Measurements from ENCODE around the gene TSPAN18. TPM values are rescaled to one million over a fixed set of nuclear protein-coding genes. Genes with fewer than 3 reads are reported as not detected.

Gene TSPAN18
- total RNA-seq, 1 donor from 2014 or later: 12.8 TPM

- Histone ChIP-seq H3K27me3 (no peaks in the 10 kb centered on the region), H3K9me3 (no peaks in the 10 kb centered on the region), H3K4me3 (no peak overlapping the region), H3K36me3 (no peaks in the 10 kb centered on the region), H3K27ac (no peak overlapping the region), H3K4me1 (no peaks in the 10 kb centered on the region)
- intact Hi-C loops (cut with DNase I): no loop called here
- TF ChIP-seq POLR2AphosphoS5 (IDR thresholded peaks at IDR 0.05; ENCODE audit: insufficient read depth in 1 of 2, low read depth in 1 of 2) (no peak), POLR2A (IDR thresholded peaks at IDR 0.05) (no peak), CTCF (IDR thresholded peaks at IDR 0.05) (no peak)
- no peak for DNase-seq (ENCODE audit: extremely low spot score in 2 of 2)
Measured at GRCh38 chr11:44840085-44840478, 113.3 kb downstream of the TSPAN18 start.

- TF ChIP-seq CTCF (IDR thresholded peaks at IDR 0.05): no peak
- TF ChIP-seq POLR2AphosphoS5 (IDR thresholded peaks at IDR 0.05; ENCODE audit: insufficient read depth in 1 of 2, low read depth in 1 of 2): no peak
- Histone ChIP-seq H3K4me3 (no peak overlapping the region), H3K27me3 (no peaks in the 10 kb centered on the region), H3K4me1 (no peaks in the 10 kb centered on the region), H3K9me3 (no peaks in the 10 kb centered on the region), H3K36me3 (no peaks in the 10 kb centered on the region), H3K27ac (no peak overlapping the region)
- DNase-seq (ENCODE audit: extremely low spot score in 2 of 2): no peak
- intact Hi-C loops (cut with DNase I): no loop called here
Measured at GRCh38 chr11:44840521-44841251, 113.9 kb downstream of the TSPAN18 start.

GRCh38 chr11:44842220-44842619 is 115.5 kb downstream of the TSPAN18 start:
- H3K4me1 ChIP-seq: no peaks in the 10 kb centered on the region
- no peak for DNase-seq (ENCODE audit: extremely low spot score in 2 of 2)
- H3K4me3 ChIP-seq: no peak overlapping the region
- no peak overlapping the region for H3K27ac ChIP-seq
- TF ChIP-seq CTCF (IDR thresholded peaks at IDR 0.05) (no peak), POLR2A (IDR thresholded peaks at IDR 0.05) (no peak), POLR2AphosphoS5 (IDR thresholded peaks at IDR 0.05; ENCODE audit: insufficient read depth in 1 of 2, low read depth in 1 of 2) (no peak)
- H3K9me3 ChIP-seq: peaks cover 3% of the 10 kb centered on the region
- no peaks in the 10 kb centered on the region for H3K27me3 ChIP-seq
- intact Hi-C loops (cut with DNase I): no loop called here
- no peaks in the 10 kb centered on the region for H3K36me3 ChIP-seq

GRCh38 chr11:44846852-44847251 is 120.1 kb downstream of the TSPAN18 start:
- Histone ChIP-seq H3K27ac (no peak overlapping the region), H3K4me3 (no peak overlapping the region), H3K36me3 (no peaks in the 10 kb centered on the region), H3K27me3 (no peaks in the 10 kb centered on the region), H3K4me1 (no peaks in the 10 kb centered on the region), H3K9me3 (peaks cover 6% of the 10 kb centered on the region)
- TF ChIP-seq POLR2A (IDR thresholded peaks at IDR 0.05) (no peak), POLR2AphosphoS5 (IDR thresholded peaks at IDR 0.05; ENCODE audit: insufficient read depth in 1 of 2, low read depth in 1 of 2) (no peak), CTCF (IDR thresholded peaks at IDR 0.05) (no peak)
- no peak for DNase-seq (ENCODE audit: extremely low spot score in 2 of 2)
- intact Hi-C loops (cut with DNase I): no loop called here

- no peaks in the 10 kb centered on the region for H3K27me3 ChIP-seq
- no peak for DNase-seq (ENCODE audit: extremely low spot score in 2 of 2)
- intact Hi-C loops (cut with DNase I): no loop called here
Measured at GRCh38 chr11:44847316-44847715, 120.6 kb downstream of the TSPAN18 start.

More at GRCh38 chr11:44847316-44847715, 120.6 kb downstream of the TSPAN18 start:
- H3K4me3 ChIP-seq: no peak overlapping the region
- no peak for TF ChIP-seq CTCF (IDR thresholded peaks at IDR 0.05)
- TF ChIP-seq POLR2AphosphoS5 (IDR thresholded peaks at IDR 0.05; ENCODE audit: insufficient read depth in 1 of 2, low read depth in 1 of 2): no peak
- TF ChIP-seq POLR2A (IDR thresholded peaks at IDR 0.05): no peak
- no peaks in the 10 kb centered on the region for H3K36me3 ChIP-seq
- no peaks in the 10 kb centered on the region for H3K4me1 ChIP-seq
- H3K27ac ChIP-seq: no peak overlapping the region
- H3K9me3 ChIP-seq: peaks cover 6% of the 10 kb centered on the region

Data from vagina (tissue), 2 donors.